Measurements from ENCODE around the gene TNS3.

DNA sequence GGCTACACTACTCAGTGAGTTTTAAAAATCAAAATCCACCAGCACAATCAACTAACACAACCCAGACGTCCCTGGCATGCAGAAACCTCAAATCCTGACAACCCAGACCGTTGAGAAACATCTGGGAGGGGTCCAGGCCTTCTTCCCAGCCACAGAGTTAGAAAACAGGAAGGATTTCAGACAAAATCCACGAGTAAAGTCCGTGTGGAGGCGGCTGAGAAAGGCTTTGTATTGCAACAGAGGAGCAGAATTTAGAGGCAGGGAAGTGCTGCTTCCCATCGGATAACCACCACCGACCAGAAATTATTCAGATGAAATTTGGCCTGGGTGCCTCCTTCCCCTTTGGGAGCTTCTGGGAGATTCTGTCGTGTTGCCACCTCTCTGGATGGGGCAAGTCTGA lies 61.5 kb downstream of the TNS3 start:
- TF ChIP-seq POLR2A (IDR thresholded peaks at IDR 0.05; ENCODE audit: low read length) (no peak), GATA1 (IDR thresholded peaks at IDR 0.05; ENCODE audit: low read depth, low read length) (no peak)
